Thymus (tissue), 11 donors: Measurements from ENCODE around the gene ANKZF1. TPM values are rescaled to one million over a fixed set of nuclear protein-coding genes. Genes with fewer than 3 reads are reported as not detected.
A peak's percentile ranks its signal among the peaks of the same experiment; 100 is the strongest.

Experiments used
- DNase-seq, 9 donors: peaks; one replicate each; pipeline ENCODE4 v3.0.0-alpha.2; 2013; ENCODE audit warnings: low spot score in 9 of 9, low read depth in 6 of 9, missing footprints in 1 of 9
- H3K27ac ChIP-seq, 2 donors: one replicate each; pipeline ENCODE4 v1.5.1; 2013; ENCODE audit warnings: control low read depth in 1 of 2, low read depth in 1 of 2, low read length in 1 of 2, mild to moderate bottlenecking in 1 of 2, moderate library complexity in 1 of 2
- H3K27me3 ChIP-seq, 2 donors: one replicate each; pipeline ENCODE4 v1.5.1; 2013; ENCODE audit warnings: low read length in 1 of 2; ENCODE audit not compliant: control insufficient read depth in 2 of 2, insufficient read depth in 1 of 2
- H3K36me3 ChIP-seq, 2 donors: one replicate each; pipeline ENCODE4 v1.5.1; 2013; ENCODE audit warnings: low read length in 1 of 2, mild to moderate bottlenecking in 1 of 2, moderate library complexity in 1 of 2; ENCODE audit not compliant: control insufficient read depth in 2 of 2, insufficient read depth in 2 of 2
- H3K4me1 ChIP-seq, 2 donors: one replicate each; pipeline ENCODE4 v1.5.1; 2013; ENCODE audit warnings: low read length in 2 of 2; ENCODE audit not compliant: control insufficient read depth in 2 of 2, insufficient read depth in 2 of 2
- H3K4me3 ChIP-seq, 2 donors: one replicate each; pipeline ENCODE4 v1.5.1; 2013; ENCODE audit warnings: low read length in 2 of 2, control low read depth in 1 of 2, mild to moderate bottlenecking in 1 of 2
- H3K9me3 ChIP-seq, 2 donors: one replicate each; pipeline ENCODE4 v1.5.1; 2013; ENCODE audit warnings: low read length in 1 of 2, mild to moderate bottlenecking in 1 of 2; ENCODE audit not compliant: control insufficient read depth in 2 of 2, insufficient read depth in 1 of 2
- WGBS: extraction: QIAGEN DNeasy Blood & Tissue Kit; methylation state at CpG from one replicate; pipeline ENCODE4 v1.1.7; 2013; 5-methylcytosine and 5-hydroxymethylcytosine counted together
- polyA plus RNA-seq: library from polyadenylated mRNA; stranded (reverse); fragments of 200-250 nt; gene quantifications from one replicate; pipeline ENCODE4 v1.2.3, GENCODE V29; 2013
- total RNA-seq: library from RNA; stranded (reverse); fragments of 120-200 nt; gene quantifications from one replicate; pipeline ENCODE4 v1.2.4, GENCODE V29; 2013
- donor health status: healthy.

ANKZF1 gene
- total and polyA plus RNA-seq, 2 donors = 44.4 to 91.6 TPM

DNA sequence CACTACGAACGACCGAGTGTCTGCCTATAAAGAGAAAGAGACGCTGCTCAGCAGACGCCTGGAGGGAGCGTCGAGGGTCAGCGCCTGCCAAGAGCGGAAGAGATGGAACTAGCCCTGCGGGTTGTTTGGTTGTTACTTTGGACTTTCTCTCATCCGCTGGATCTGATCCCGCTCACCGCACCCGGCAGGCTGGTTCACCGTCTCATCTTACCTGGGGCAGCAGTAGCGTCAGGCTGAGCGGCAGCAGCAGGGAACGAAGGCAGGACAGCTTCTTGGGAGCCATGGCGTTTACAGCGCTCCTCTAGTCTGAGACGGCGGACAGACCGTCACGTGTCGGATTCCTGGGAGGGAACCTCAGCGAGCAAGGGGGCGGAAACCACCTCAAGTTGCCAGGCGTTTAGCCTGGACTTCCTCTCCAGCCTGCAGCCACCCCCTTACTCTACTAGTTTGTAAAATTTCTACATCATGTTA is 13.7 kb downstream of the ANKZF1 start:
- peaks cover 27 to 36% of the 10 kb centered on the region in 2 donors for H3K4me1 ChIP-seq
- peaks cover 0 to 5% of the 10 kb centered on the region in 2 donors for H3K9me3 ChIP-seq
- H3K36me3 ChIP-seq = peaks cover 9 to 19% of the 10 kb centered on the region in 2 donors
- WGBS = 72% methylated on average over 28 of the region's 28 CpGs
- H3K27ac ChIP-seq = peak overlapping the region in 1 of 2 donors; percentile 26
- no peak overlapping the region for H3K4me3 ChIP-seq
- no peak for DNase-seq
- H3K27me3 ChIP-seq = peaks cover 0 to 2% of the 10 kb centered on the region in 2 donors

DNA sequence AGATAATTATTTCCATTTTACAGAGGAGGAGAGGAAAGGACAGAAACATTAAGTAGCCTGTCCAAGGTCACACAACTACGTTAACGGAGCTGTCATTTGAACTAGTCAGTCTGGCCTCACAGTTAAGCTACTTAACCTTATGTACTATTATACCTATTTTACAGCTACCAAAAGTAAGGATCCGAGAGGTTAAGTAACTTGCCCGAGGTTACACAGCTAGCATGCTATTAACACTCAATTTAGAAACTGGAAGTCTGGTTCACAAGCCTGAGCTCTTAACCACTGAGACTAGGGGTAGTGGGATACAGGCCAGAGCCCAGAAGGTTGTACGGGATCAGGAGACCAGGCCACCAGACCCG is 15.2 kb downstream of the ANKZF1 start:
- Histone ChIP-seq H3K4me1 (peaks cover 41 to 50% of the 10 kb centered on the region in 2 donors), H3K27ac (peak overlapping the region; percentile 83 to 96), H3K4me3 (peak overlapping the region; percentile 87 to 98), H3K36me3 (peaks cover 7 to 17% of the 10 kb centered on the region in 2 donors), H3K27me3 (peaks cover 0 to 2% of the 10 kb centered on the region in 2 donors), H3K9me3 (peaks cover 0 to 5% of the 10 kb centered on the region in 2 donors)
- WGBS = 44% methylated on average over 6 of the region's 6 CpGs
- DNase-seq = no peak

DNA sequence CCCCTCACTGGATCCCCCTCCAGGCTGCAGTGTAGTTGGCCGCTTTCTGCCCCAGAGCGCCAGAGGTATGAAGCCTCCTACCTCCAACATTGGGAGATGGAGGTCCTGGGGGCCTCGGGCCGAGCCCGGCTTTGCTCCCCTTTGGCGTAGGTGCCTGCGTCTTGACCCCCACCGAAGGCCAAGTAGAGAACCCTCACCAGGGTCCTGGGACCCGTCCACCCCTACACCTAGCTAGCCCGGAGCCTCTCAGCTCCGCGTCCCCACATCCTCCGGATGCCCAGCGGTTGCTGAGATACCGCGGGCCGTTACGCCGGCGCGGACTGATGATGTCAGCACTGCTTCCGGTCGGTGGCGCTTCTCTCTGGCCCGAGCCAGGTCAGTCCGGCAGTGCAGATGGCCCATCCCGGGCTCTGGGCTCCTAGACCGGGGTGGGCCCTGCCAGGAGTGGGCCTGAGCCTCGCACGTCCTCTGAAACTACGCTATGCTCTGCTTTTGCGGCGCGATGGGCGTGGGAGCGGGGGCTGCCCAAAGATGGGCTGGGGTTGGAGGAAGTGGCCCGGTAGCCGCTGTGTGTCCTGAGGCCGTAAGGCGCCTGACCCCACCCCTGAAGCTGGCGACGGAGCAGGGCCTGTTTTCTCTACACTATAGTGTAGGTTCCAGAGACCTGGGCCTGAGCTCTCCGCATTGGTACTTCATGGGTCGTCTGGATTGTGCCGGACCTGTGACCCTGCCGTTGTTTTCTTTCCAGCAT is 15.7 kb downstream of the ANKZF1 start, which contains the start of the genes GLB1L and STK16:
Gene GLB1L, minus strand, starts transcription at position 297 of the 751 bp plus-strand sequence. CDS start 1,871 bp downstream, outside the sequence.
Gene STK16, plus strand, starts transcription at position 332 of the 751 bp plus-strand sequence. CDS start 521 bp downstream, outside the sequence.
- Histone ChIP-seq H3K9me3 (peaks cover 0 to 5% of the 10 kb centered on the region in 2 donors), H3K4me1 (peaks cover 43 to 56% of the 10 kb centered on the region in 2 donors), H3K36me3 (peaks cover 12 to 20% of the 10 kb centered on the region in 2 donors), H3K27me3 (peaks cover 0 to 2% of the 10 kb centered on the region in 2 donors), H3K4me3 (peak within 1 kb of the TSS; percentile 87 to 98), H3K27ac (peak within 1 kb of the TSS; percentile 83 to 96)
- DNase-seq = peak in 8 of 9 donors; percentile 80 to 93 (median 87)
- under 1% methylated on average over 46 of the region's 46 CpGs for WGBS

DNA sequence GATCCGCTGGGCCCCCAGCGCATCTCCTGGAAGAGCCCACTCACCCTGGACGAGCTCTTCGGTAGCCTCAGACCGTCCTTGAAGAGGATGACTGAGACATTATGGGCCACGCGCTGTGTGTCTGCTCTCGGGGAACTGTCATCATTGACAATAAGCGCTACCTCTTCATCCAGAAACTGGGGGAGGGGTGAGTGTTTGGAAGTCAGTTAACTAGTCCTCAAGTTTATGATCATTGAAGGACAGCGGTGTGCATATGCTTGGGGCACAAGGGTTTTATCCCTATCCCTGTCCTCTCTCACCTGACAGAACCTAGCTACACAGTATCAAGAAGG is 16.3 kb downstream of the ANKZF1 start:
- Histone ChIP-seq H3K4me1 (peaks cover 43 to 59% of the 10 kb centered on the region in 2 donors), H3K9me3 (peaks cover 0 to 5% of the 10 kb centered on the region in 2 donors), H3K36me3 (peaks cover 17 to 23% of the 10 kb centered on the region in 2 donors), H3K27ac (peak overlapping the region; percentile 83 to 96), H3K4me3 (peak overlapping the region; percentile 87 to 98), H3K27me3 (peaks cover 0 to 2% of the 10 kb centered on the region in 2 donors)
- WGBS = 30% methylated on average over 10 of the region's 10 CpGs
- DNase-seq = peak in 1 of 9 donors; percentile 50

DNA sequence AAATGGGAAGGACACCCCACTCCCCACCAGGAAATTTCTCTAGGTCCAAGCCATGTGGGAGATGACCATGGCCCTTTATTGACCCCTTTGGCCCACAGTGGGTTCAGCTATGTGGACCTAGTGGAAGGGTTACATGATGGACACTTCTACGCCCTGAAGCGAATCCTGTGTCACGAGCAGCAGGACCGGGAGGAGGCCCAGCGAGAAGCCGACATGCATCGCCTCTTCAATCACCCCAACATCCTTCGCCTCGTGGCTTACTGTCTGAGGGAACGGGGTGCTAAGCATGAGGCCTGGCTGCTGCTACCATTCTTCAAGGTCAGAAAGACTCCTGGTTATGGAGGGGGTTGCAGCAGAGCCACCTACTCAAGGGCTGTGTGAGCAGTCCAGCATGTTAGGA is 17.0 kb downstream of the ANKZF1 start:
- H3K27me3 ChIP-seq = peaks cover under 1 to 6% of the 10 kb centered on the region in 2 donors
- H3K9me3 ChIP-seq = peaks cover 0 to 5% of the 10 kb centered on the region in 2 donors
- H3K27ac ChIP-seq = peak overlapping the region in 1 of 2 donors; percentile 72
- no peak for DNase-seq
- peak overlapping the region in 1 of 2 donors; percentile 98 for H3K4me3 ChIP-seq
- peaks cover 43 to 63% of the 10 kb centered on the region in 2 donors for H3K4me1 ChIP-seq
- WGBS = 93% methylated on average over 10 of the region's 10 CpGs
- peaks cover 23% of the 10 kb centered on the region in 2 donors for H3K36me3 ChIP-seq

DNA sequence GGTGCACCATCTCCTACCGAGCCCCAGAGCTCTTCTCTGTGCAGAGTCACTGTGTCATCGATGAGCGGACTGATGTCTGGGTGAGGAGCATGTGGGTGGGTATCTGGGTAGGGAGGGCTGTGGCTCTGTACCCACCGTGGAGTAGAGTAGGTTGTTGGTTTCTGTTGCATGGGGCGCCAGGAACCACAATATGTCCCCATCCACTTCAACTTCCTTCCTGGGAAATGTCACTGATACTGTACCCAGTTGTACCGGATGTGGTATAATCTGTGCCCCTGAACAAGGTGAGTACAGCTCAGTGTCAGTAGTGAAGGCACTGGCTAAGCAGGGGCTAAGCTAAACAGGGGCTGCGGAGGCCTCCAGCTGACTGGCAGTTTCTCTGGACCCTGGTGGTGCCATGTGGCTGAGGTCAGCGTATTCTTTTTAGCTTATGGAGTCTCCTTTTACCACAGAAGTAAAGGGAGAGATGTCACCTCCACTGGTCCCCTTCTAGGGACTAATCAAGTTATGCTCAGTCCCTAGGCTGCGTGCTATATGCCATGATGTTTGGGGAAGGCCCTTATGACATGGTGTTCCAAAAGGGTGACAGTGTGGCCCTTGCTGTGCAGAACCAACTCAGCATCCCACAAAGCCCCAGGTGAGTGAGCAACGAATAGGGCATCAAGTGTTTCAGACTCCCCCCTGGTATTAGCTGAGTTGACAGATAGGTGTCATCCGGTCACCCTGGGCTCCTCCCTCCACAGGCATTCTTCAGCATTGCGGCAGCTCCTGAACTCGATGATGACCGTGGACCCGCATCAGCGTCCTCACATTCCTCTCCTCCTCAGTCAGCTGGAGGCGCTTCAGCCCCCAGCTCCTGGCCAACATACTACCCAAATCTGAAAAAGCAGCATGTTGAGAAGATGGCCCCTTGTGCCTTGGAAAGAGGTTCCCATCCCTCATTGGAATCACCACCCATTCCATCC is 18.4 kb downstream of the ANKZF1 start:
- 52% methylated on average over 17 of the region's 17 CpGs for WGBS

DNA sequence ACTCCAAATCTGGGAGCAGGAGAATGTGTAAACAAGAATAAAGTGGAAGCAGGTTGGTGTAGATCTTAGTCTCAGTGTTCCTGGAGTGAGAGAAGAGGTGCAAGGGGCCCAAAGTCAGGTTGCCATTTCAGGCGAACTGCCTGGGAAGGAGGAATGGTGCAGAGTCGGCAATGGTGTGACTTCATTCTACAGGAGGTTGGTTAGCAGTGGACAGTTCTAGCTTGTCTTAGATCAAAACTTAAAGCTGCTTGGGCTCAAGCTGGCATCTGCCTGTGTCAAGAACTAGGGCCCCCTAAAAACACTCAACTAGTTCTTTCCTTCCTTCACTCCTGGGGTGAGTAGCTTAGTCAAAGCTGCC is 19.2 kb downstream of the ANKZF1 start:
- Histone ChIP-seq H3K9me3 (peaks cover 0 to 10% of the 10 kb centered on the region in 2 donors), H3K27ac (peak overlapping the region; percentile 78 to 94), H3K4me1 (peaks cover 46 to 86% of the 10 kb centered on the region in 2 donors), H3K4me3 (peak overlapping the region in 1 of 2 donors; percentile 27), H3K36me3 (peaks cover 23 to 24% of the 10 kb centered on the region in 2 donors), H3K27me3 (peaks cover 20 to 27% of the 10 kb centered on the region in 2 donors)
- DNase-seq = no peak
- WGBS = 86% methylated on average over 2 of the region's 2 CpGs

More for the DNA sequence above, 18.4 kb downstream of the ANKZF1 start:
- H3K9me3 ChIP-seq = peaks cover 0 to 7% of the 10 kb centered on the region in 2 donors
- DNase-seq = peak in 7 of 9 donors; percentile 61 to 91 (median 77)
- peak overlapping the region; percentile 14 to 33 for H3K4me3 ChIP-seq
- peaks cover 23 to 24% of the 10 kb centered on the region in 2 donors for H3K36me3 ChIP-seq
- H3K4me1 ChIP-seq = peaks cover 46 to 77% of the 10 kb centered on the region in 2 donors
- H3K27me3 ChIP-seq = peaks cover 12 to 19% of the 10 kb centered on the region in 2 donors
- peak overlapping the region; percentile 87 to 94 for H3K27ac ChIP-seq

DNA sequence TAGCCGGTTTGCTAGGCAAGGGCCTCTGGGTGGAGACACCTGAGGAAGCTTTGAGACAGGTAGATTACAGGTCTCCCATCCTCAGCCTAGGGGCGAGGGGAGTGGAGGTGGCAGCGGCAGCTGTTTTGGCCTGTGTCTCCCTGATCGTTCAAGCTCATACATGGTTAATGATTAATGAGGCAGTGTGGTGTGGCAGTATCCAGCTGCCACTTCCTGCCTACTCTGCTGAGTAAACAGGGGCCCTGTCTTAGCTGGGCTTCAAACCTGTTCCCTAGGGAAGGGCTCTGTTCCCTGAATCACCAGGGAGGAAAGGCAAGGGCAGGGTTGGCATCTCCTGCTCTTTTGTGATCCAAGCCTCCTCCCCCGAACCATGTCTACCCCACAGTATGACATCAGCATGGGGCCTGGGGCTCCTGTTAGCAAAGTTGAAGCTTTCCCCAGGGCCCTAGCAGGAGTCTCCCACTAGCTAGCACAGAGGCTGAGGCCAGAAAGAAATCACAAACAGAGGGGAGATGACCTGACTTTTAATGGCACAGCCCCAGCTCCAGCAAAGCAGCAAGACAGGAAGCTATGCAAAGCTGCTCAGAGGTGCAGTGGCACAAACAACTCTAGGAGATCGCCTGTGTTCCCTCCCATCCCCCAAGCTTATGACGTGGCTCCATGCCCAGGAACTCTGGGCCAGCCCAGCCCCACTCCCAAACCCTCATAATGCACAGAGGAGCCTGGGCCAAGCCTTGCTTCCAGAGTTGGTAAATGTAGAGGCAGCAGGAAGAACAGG is 19.8 kb downstream of the ANKZF1 start:
- H3K27me3 ChIP-seq = peaks cover 25 to 33% of the 10 kb centered on the region in 2 donors
- 37% methylated on average over 7 of the region's 7 CpGs for WGBS
- peaks cover 23 to 24% of the 10 kb centered on the region in 2 donors for H3K36me3 ChIP-seq
- DNase-seq = peak in 2 of 9 donors; percentile 38 to 66
- peaks cover 0 to 10% of the 10 kb centered on the region in 2 donors for H3K9me3 ChIP-seq
- peak overlapping the region in 1 of 2 donors; percentile 27 for H3K4me3 ChIP-seq
- H3K27ac ChIP-seq = peak overlapping the region; percentile 78 to 94
- H3K4me1 ChIP-seq = peaks cover 47 to 90% of the 10 kb centered on the region in 2 donors
